CD4-positive, CD25-positive, alpha-beta regulatory T cell (primary cell): ENCODE measurements around the gene FCMR. TPM values are rescaled to one million over a fixed set of nuclear protein-coding genes. Genes with fewer than 3 reads are reported as not detected.

Source experiments
- ATAC-seq, 2 donors: fragments of 150-1000 bp; cut with Tn5 transposase; one replicate each; pipeline ENCODE4 v1.10.0; 2021; ENCODE audit warnings: low read depth in 2 of 2, moderate number of reproducible peaks in 2 of 2, moderate library complexity in 1 of 2
- DNase-seq, 3 donors: peaks; one replicate each; pipeline versions ENCODE4 v3.0.0 to v3.0.0-alpha.2; 2012 to 2022; ENCODE audit warnings: mixed read lengths in 1 of 3
- H3K27ac ChIP-seq: one replicate; pipeline ENCODE4 v1.7.0; 2013; ENCODE audit warnings: mild to moderate bottlenecking, low read length; ENCODE audit not compliant: insufficient read depth, poor library complexity, severe bottlenecking
- H3K27me3 ChIP-seq: one replicate; pipeline ENCODE4 v1.7.0; 2013; ENCODE audit warnings: low read length; ENCODE audit not compliant: control insufficient read depth, insufficient read depth
- H3K36me3 ChIP-seq: one replicate; pipeline ENCODE4 v1.7.0; 2013; ENCODE audit warnings: mild to moderate bottlenecking, low read length, moderate library complexity; ENCODE audit not compliant: control insufficient read depth, insufficient read depth
- H3K4me1 ChIP-seq: 2 replicates; pipeline ENCODE4 v1.7.0; 2013; ENCODE audit warnings: mild to moderate bottlenecking, low read length; ENCODE audit not compliant: insufficient read depth, control insufficient read depth, poor library complexity, severe bottlenecking
- H3K4me3 ChIP-seq: one replicate; pipeline ENCODE4 v1.7.0; 2013; ENCODE audit warnings: low read depth, mild to moderate bottlenecking, low read length, moderate library complexity
- H3K9me3 ChIP-seq, 2 experiments: 1 replicate in 1 of 2; 2 replicates in 1 of 2; pipeline ENCODE4 v1.7.0; 2013; ENCODE audit warnings: low read length in 2 of 2, mild to moderate bottlenecking in 1 of 2, moderate library complexity in 1 of 2; ENCODE audit not compliant: control insufficient read depth in 2 of 2
- H3K27ac Mint-ChIP-seq, 3 donors: one replicate each; pipeline ENCODE4 v1.8.0; 2020 to 2022; ENCODE audit warnings: mild to moderate bottlenecking in 3 of 3, mixed read lengths in 3 of 3, moderate library complexity in 2 of 3
- H3K27me3 Mint-ChIP-seq: one replicate; pipeline ENCODE4 v1.8.0; 2022; ENCODE audit warnings: mild to moderate bottlenecking, mixed read lengths
- H3K36me3 Mint-ChIP-seq: one replicate; pipeline ENCODE4 v1.8.0; 2020; ENCODE audit warnings: mixed read lengths
- H3K4me1 Mint-ChIP-seq, 4 donors: one replicate each; pipeline ENCODE4 v1.8.0; 2020 to 2022; ENCODE audit warnings: mixed read lengths in 4 of 4, mild to moderate bottlenecking in 1 of 4
- H3K4me3 Mint-ChIP-seq, 4 donors: one replicate each; pipeline ENCODE4 v1.8.0; 2020 to 2022; ENCODE audit warnings: mild to moderate bottlenecking in 4 of 4, mixed read lengths in 4 of 4, moderate library complexity in 3 of 4
- H3K9me3 Mint-ChIP-seq, 7 donors: one replicate each; pipeline ENCODE4 v1.8.0; 2020 to 2022; ENCODE audit warnings: mixed read lengths in 7 of 7, mild to moderate bottlenecking in 3 of 7, moderate library complexity in 2 of 7
- polyA plus RNA-seq, 4 donors: library from polyadenylated mRNA; unstranded; fragments of 300-500 nt; fragmentation: Illumina TruSeq; gene quantifications; one replicate each; pipeline ENCODE4 v1.2.3, GENCODE V29; 2021
- total RNA-seq: library from RNA; stranded (reverse); gene quantifications from one replicate; pipeline ENCODE4 v1.2.3, GENCODE V29; 2022

The FCMR gene
- total and polyA plus RNA-seq, 5 donors from 2014 or later = 393 to 986 (median 935) TPM

- no peak overlapping the region for H3K27ac ChIP-seq
- no peaks in the 10 kb centered on the region for H3K36me3 ChIP-seq
- no peak overlapping the region for H3K4me3 ChIP-seq
- no peaks in the 10 kb centered on the region for H3K4me1 ChIP-seq
- Mint-ChIP-seq H3K27me3 (peaks cover 12% of the 10 kb centered on the region), H3K4me3 (no peak overlapping the region), H3K4me1 (peaks cover 0 to 5% (median 1%) of the 10 kb centered on the region in 4 donors), H3K27ac (no peak overlapping the region), H3K9me3 (peaks cover 6 to 34% (median 18%) of the 10 kb centered on the region in 7 donors), H3K36me3 (peaks cover 30% of the 10 kb centered on the region)
- ATAC-seq (no peak), DNase-seq (no peak)
- peaks cover 21 to 39% of the 10 kb centered on the region in 2 experiments for H3K9me3 ChIP-seq
- H3K27me3 ChIP-seq = peaks cover 2% of the 10 kb centered on the region
These were observed 45.9 kb downstream of the FCMR start for GRCh38 chr1:206875752-206876377.

GRCh38 chr1:206873603-206874188, 48.0 kb downstream of the FCMR start:
- Histone ChIP-seq H3K9me3 (peaks cover 19 to 35% of the 10 kb centered on the region in 2 experiments), H3K36me3 (no peaks in the 10 kb centered on the region), H3K4me1 (no peaks in the 10 kb centered on the region), H3K27me3 (peaks cover 7% of the 10 kb centered on the region), H3K4me3 (no peak overlapping the region), H3K27ac (no peak overlapping the region)
- Mint-ChIP-seq H3K9me3 (peaks cover 3 to 28% (median 16%) of the 10 kb centered on the region in 7 donors), H3K4me1 (no peaks in the 10 kb centered on the region), H3K4me3 (no peak overlapping the region), H3K36me3 (peaks cover 23% of the 10 kb centered on the region), H3K27ac (no peak overlapping the region), H3K27me3 (peaks cover 12% of the 10 kb centered on the region)
- no peak for ATAC-seq
- no peak for DNase-seq

- Histone ChIP-seq H3K4me3 (no peak overlapping the region), H3K4me1 (no peaks in the 10 kb centered on the region), H3K36me3 (no peaks in the 10 kb centered on the region), H3K9me3 (peaks cover 12 to 21% of the 10 kb centered on the region in 2 experiments), H3K27me3 (peaks cover 15% of the 10 kb centered on the region), H3K27ac (no peak overlapping the region)
- ATAC-seq (no peak), DNase-seq (no peak)
- Mint-ChIP-seq H3K27me3 (peaks cover 12% of the 10 kb centered on the region), H3K4me3 (no peak overlapping the region), H3K27ac (no peak overlapping the region), H3K36me3 (peaks cover 17% of the 10 kb centered on the region), H3K9me3 (peaks cover 3 to 20% (median 9%) of the 10 kb centered on the region in 7 donors), H3K4me1 (no peaks in the 10 kb centered on the region)
These were observed 49.6 kb downstream of the FCMR start for GRCh38 chr1:206872139-206872538.

GRCh38 chr1:206868264-206868663, 53.5 kb downstream of the FCMR start:
- Histone ChIP-seq H3K4me1 (no peaks in the 10 kb centered on the region), H3K27ac (no peak overlapping the region), H3K4me3 (no peak overlapping the region), H3K36me3 (no peaks in the 10 kb centered on the region), H3K27me3 (peaks cover 18% of the 10 kb centered on the region), H3K9me3 (peaks cover 3 to 9% of the 10 kb centered on the region in 2 experiments)
- peaks cover 17% of the 10 kb centered on the region for H3K27me3 Mint-ChIP-seq
- H3K4me1 Mint-ChIP-seq = peaks cover 0 to 6% (median 4%) of the 10 kb centered on the region in 4 donors
- no peak for ATAC-seq
- H3K4me3 Mint-ChIP-seq = no peak overlapping the region
- DNase-seq = no peak
- H3K9me3 Mint-ChIP-seq = peaks cover 0 to 7% (median 1%) of the 10 kb centered on the region in 7 donors
- no peak overlapping the region for H3K27ac Mint-ChIP-seq
- H3K36me3 Mint-ChIP-seq = peaks cover 3% of the 10 kb centered on the region

GRCh38 chr1:206867716-206868115, 54.0 kb downstream of the FCMR start:
- H3K27me3 ChIP-seq = peaks cover 20% of the 10 kb centered on the region
- H3K4me1 ChIP-seq = no peaks in the 10 kb centered on the region
- Mint-ChIP-seq H3K27ac (no peak overlapping the region), H3K27me3 (peaks cover 23% of the 10 kb centered on the region), H3K4me1 (peaks cover 0 to 6% (median 4%) of the 10 kb centered on the region in 4 donors), H3K4me3 (no peak overlapping the region), H3K36me3 (peaks cover 3% of the 10 kb centered on the region), H3K9me3 (peaks cover 0 to 5% (median 1%) of the 10 kb centered on the region in 7 donors)
- no peak overlapping the region for H3K4me3 ChIP-seq
- DNase-seq (no peak), ATAC-seq (no peak)
- H3K27ac ChIP-seq = no peak overlapping the region
- H3K9me3 ChIP-seq = peaks cover 3 to 9% of the 10 kb centered on the region in 2 experiments
- H3K36me3 ChIP-seq = no peaks in the 10 kb centered on the region

- H3K4me1 ChIP-seq = no peaks in the 10 kb centered on the region
- peaks cover 23% of the 10 kb centered on the region for H3K27me3 ChIP-seq
- H3K4me3 ChIP-seq = no peak overlapping the region
- peaks cover 2 to 4% of the 10 kb centered on the region in 2 experiments for H3K9me3 ChIP-seq
- H3K27ac ChIP-seq = no peak overlapping the region
- no peak overlapping the region for H3K27ac Mint-ChIP-seq
- H3K36me3 ChIP-seq = no peaks in the 10 kb centered on the region
- H3K36me3 Mint-ChIP-seq = peaks cover 3% of the 10 kb centered on the region
- H3K27me3 Mint-ChIP-seq = peaks cover 27% of the 10 kb centered on the region
- H3K9me3 Mint-ChIP-seq = peaks cover 0 to 4% (median 1%) of the 10 kb centered on the region in 7 donors
- no peak overlapping the region for H3K4me3 Mint-ChIP-seq
- H3K4me1 Mint-ChIP-seq = peaks cover 0 to 6% (median 4%) of the 10 kb centered on the region in 4 donors
- ATAC-seq (no peak), DNase-seq (no peak)
These were observed 54.5 kb downstream of the FCMR start for GRCh38 chr1:206867239-206867638.

GRCh38 chr1:206866062-206866461, 55.7 kb downstream of the FCMR start:
- H3K4me3 ChIP-seq = no peak overlapping the region
- Mint-ChIP-seq H3K9me3 (no peaks in the 10 kb centered on the region), H3K4me3 (no peak overlapping the region), H3K4me1 (peaks cover 0 to 6% (median 4%) of the 10 kb centered on the region in 4 donors), H3K27ac (no peak overlapping the region), H3K36me3 (no peaks in the 10 kb centered on the region), H3K27me3 (peaks cover 37% of the 10 kb centered on the region)
- ATAC-seq (no peak), DNase-seq (no peak)
- peaks cover 23% of the 10 kb centered on the region for H3K27me3 ChIP-seq
- H3K27ac ChIP-seq = no peak overlapping the region
- no peaks in the 10 kb centered on the region for H3K4me1 ChIP-seq
- H3K9me3 ChIP-seq = no peaks in the 10 kb centered on the region
- no peaks in the 10 kb centered on the region for H3K36me3 ChIP-seq
